Osteoblast (primary cell): ENCODE results near the gene OR6N1. TPM values are rescaled to one million over a fixed set of nuclear protein-coding genes. Genes with fewer than 3 reads are reported as not detected.

Experiments used
- DNase-seq: peaks from one replicate; pipeline ENCODE4 v3.0.0; 2011; ENCODE audit warnings: low spot score, mixed read lengths; ENCODE audit not compliant: insufficient read length; ENCODE audit errors: missing footprints
- H2AFZ ChIP-seq: 2 replicates; pipeline ENCODE4 v1.6.0; 2011; ENCODE audit warnings: mild to moderate bottlenecking, low read length
- H3K27ac ChIP-seq: 2 replicates; pipeline ENCODE4 v1.5.1; 2011; ENCODE audit warnings: mild to moderate bottlenecking, low read depth, low read length, moderate library complexity
- H3K27me3 ChIP-seq: 2 replicates; pipeline ENCODE4 v1.6.0; 2012; ENCODE audit warnings: mild to moderate bottlenecking, control low read depth, inconsistent platforms, low read length, moderate library complexity; ENCODE audit not compliant: insufficient read depth
- H3K36me3 ChIP-seq: 2 replicates; pipeline ENCODE4 v1.5.1; 2011; ENCODE audit warnings: mild to moderate bottlenecking, low read length, control low read depth, moderate library complexity; ENCODE audit not compliant: insufficient read depth
- H3K4me1 ChIP-seq: 2 replicates; pipeline ENCODE4 v1.5.1; 2011; ENCODE audit warnings: mild to moderate bottlenecking, low read length, control low read depth, moderate library complexity; ENCODE audit not compliant: insufficient read depth
- H3K4me2 ChIP-seq: 2 replicates; pipeline ENCODE4 v1.6.0; 2011; ENCODE audit warnings: mild to moderate bottlenecking, low read length; ENCODE audit not compliant: insufficient read depth
- H3K4me3 ChIP-seq: fragments of 200-600 bp; sonication (generic); 3 replicates; pipeline ENCODE4 v1.5.1; 2012; ENCODE audit warnings: mild to moderate bottlenecking, low read length, inconsistent platforms; ENCODE audit not compliant: insufficient read depth
- H3K79me2 ChIP-seq: 2 replicates; pipeline ENCODE4 v1.6.0; 2012; ENCODE audit warnings: mild to moderate bottlenecking, low read length, control low read depth, inconsistent platforms; ENCODE audit not compliant: insufficient read depth
- H3K9me3 ChIP-seq: 2 replicates; pipeline ENCODE4 v1.5.1; 2011; ENCODE audit warnings: low read depth, low read length, control low read depth
- H4K20me1 ChIP-seq: 2 replicates; pipeline ENCODE4 v1.6.0; 2012; ENCODE audit warnings: mild to moderate bottlenecking, low read length, control low read depth; ENCODE audit not compliant: insufficient read depth
- total RNA-seq: library from RNA; depleted of rRNA; stranded (reverse); fragments of >200 nt; gene quantifications from 2 replicates; pipeline ENCODE4 v1.2.3, GENCODE V29; 2012
- TF ChIP-seq, protein P1 (sequence below): IDR thresholded peaks from 2 replicates; pipeline ENCODE4 v1.5.1; 2011; ENCODE audit warnings: mild to moderate bottlenecking, low read depth, low read length, moderate library complexity; ENCODE audit errors: extremely low read depth

Gene OR6N1
- total RNA-seq, 1 donor, result not detected

DNA sequence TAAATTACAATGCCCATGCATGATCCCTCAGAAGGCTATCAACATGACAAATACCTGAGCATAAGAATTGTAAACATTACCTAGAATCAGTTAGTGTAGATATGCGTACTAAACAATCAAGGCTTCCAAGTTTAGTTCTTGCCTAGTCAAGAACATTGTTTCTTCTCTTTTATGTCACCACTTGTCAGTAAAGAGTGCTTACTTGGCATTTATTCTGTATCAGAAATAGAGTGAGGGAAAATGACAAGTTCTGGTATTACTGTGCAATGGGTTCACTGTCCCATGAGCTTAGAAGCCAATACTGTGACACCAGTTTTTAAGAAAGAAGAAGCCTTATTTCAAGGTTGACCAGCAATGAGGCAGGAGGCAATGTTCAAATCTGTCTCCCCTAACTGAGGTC is 31.7 kb upstream of the OR6N1 start:
- H3K79me2 ChIP-seq, result no peaks in the 10 kb centered on the region
- TF ChIP-seq, protein P1, sequence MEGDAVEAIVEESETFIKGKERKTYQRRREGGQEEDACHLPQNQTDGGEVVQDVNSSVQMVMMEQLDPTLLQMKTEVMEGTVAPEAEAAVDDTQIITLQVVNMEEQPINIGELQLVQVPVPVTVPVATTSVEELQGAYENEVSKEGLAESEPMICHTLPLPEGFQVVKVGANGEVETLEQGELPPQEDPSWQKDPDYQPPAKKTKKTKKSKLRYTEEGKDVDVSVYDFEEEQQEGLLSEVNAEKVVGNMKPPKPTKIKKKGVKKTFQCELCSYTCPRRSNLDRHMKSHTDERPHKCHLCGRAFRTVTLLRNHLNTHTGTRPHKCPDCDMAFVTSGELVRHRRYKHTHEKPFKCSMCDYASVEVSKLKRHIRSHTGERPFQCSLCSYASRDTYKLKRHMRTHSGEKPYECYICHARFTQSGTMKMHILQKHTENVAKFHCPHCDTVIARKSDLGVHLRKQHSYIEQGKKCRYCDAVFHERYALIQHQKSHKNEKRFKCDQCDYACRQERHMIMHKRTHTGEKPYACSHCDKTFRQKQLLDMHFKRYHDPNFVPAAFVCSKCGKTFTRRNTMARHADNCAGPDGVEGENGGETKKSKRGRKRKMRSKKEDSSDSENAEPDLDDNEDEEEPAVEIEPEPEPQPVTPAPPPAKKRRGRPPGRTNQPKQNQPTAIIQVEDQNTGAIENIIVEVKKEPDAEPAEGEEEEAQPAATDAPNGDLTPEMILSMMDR, result no peak
- no peaks in the 10 kb centered on the region for H3K36me3 ChIP-seq
- H3K27ac ChIP-seq, result no peak overlapping the region
- H4K20me1 ChIP-seq, result no peaks in the 10 kb centered on the region
- no peak overlapping the region for H3K4me2 ChIP-seq
- H3K4me1 ChIP-seq, result no peaks in the 10 kb centered on the region
- H3K27me3 ChIP-seq, result no peaks in the 10 kb centered on the region
- H3K4me3 ChIP-seq, result no peak overlapping the region
- H3K9me3 ChIP-seq, result no peaks in the 10 kb centered on the region
- H2AFZ ChIP-seq, result no peak overlapping the region
- DNase-seq, result no peak

GRCh38 chr1:158801396-158801795 is 29.4 kb upstream of the OR6N1 start:
- H3K27ac ChIP-seq, result no peak overlapping the region
- H3K36me3 ChIP-seq, result no peaks in the 10 kb centered on the region
- DNase-seq, result no peak
- H3K27me3 ChIP-seq, result no peaks in the 10 kb centered on the region
- no peaks in the 10 kb centered on the region for H3K79me2 ChIP-seq
- H3K9me3 ChIP-seq, result no peaks in the 10 kb centered on the region
- TF ChIP-seq, protein P1, result no peak
- no peaks in the 10 kb centered on the region for H4K20me1 ChIP-seq
- H3K4me2 ChIP-seq, result no peak overlapping the region
- H3K4me1 ChIP-seq, result no peaks in the 10 kb centered on the region
- H2AFZ ChIP-seq, result no peak overlapping the region
- H3K4me3 ChIP-seq, result no peak overlapping the region

- Histone ChIP-seq H3K9me3 (no peaks in the 10 kb centered on the region), H3K27ac (no peak overlapping the region), H3K4me1 (no peaks in the 10 kb centered on the region), H3K4me3 (no peak overlapping the region), H2AFZ (no peak overlapping the region), H3K36me3 (no peaks in the 10 kb centered on the region), H3K4me2 (no peak overlapping the region), H4K20me1 (no peaks in the 10 kb centered on the region), H3K27me3 (no peaks in the 10 kb centered on the region), H3K79me2 (no peaks in the 10 kb centered on the region)
- DNase-seq, result no peak
- TF ChIP-seq, protein P1, result no peak
These were observed 28.5 kb upstream of the OR6N1 start for GRCh38 chr1:158800526-158800925.

DNA sequence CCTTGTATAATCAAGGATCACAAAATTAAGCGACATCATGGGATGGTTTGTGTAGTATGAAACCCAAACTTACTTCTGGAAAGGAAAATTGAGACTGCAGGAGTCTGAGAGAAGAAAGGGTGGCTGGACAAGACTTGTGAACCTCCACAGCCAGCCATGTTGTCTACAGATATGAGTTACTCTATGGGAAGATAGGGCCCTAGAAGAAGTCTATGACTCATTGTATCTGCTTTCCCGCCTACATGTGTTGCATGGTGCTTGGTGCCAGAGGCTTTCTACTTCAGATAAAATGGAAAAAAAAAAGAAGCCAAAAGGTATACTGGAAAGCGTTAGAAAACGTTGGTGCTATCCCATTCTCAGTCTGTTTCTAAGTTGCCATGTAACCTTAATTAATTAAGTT is 27.7 kb upstream of the OR6N1 start:
- TF ChIP-seq, protein P1, result no peak

More for the DNA sequence above, 27.7 kb upstream of the OR6N1 start:
- no peak for DNase-seq
- Histone ChIP-seq H3K27me3 (no peaks in the 10 kb centered on the region), H3K4me3 (no peak overlapping the region), H3K27ac (no peak overlapping the region), H3K4me2 (no peak overlapping the region), H3K36me3 (no peaks in the 10 kb centered on the region), H3K79me2 (no peaks in the 10 kb centered on the region), H2AFZ (no peak overlapping the region), H4K20me1 (no peaks in the 10 kb centered on the region), H3K9me3 (no peaks in the 10 kb centered on the region), H3K4me1 (no peaks in the 10 kb centered on the region)
